T-helper 17 cell (primary cell): ENCODE results near the gene AKR7A3. TPM values are rescaled to one million over a fixed set of nuclear protein-coding genes. Genes with fewer than 3 reads are reported as not detected.
A peak's percentile ranks its signal among the peaks of the same experiment; 100 is the strongest.

Source experiments
- ATAC-seq: fragments of 150-1000 bp; cut with Tn5 transposase; 2 replicates; pipeline ENCODE4 v1.10.0; 2021; ENCODE audit warnings: mild to moderate bottlenecking, moderate library complexity
- DNase-seq, 3 donors: peaks; one replicate each; pipeline versions ENCODE4 v3.0.0 to v3.0.0-alpha.2; 2020 to 2021
- H3K9me3 ChIP-seq: one replicate; pipeline ENCODE4 v1.7.0; 2013; ENCODE audit warnings: low read length, mild to moderate bottlenecking; ENCODE audit not compliant: control insufficient read depth, poor library complexity, severe bottlenecking
- H3K27ac Mint-ChIP-seq: one replicate; pipeline ENCODE4 v1.8.0; 2022; ENCODE audit warnings: mild to moderate bottlenecking, moderate library complexity, mixed read lengths
- H3K27me3 Mint-ChIP-seq: one replicate; pipeline ENCODE4 v1.8.0; 2022; ENCODE audit warnings: mixed read lengths
- H3K36me3 Mint-ChIP-seq: one replicate; pipeline ENCODE4 v1.8.0; 2022; ENCODE audit warnings: low read depth, mixed read lengths
- H3K4me1 Mint-ChIP-seq: one replicate; pipeline ENCODE4 v1.8.0; 2022; ENCODE audit warnings: mild to moderate bottlenecking, mixed read lengths
- H3K4me3 Mint-ChIP-seq: one replicate; pipeline ENCODE4 v1.8.0; 2022; ENCODE audit warnings: mild to moderate bottlenecking, moderate library complexity, mixed read lengths
- total RNA-seq, 4 donors: library from RNA in 2 of 4; stranded (reverse) in 2 of 4; gene quantifications; one replicate each; pipeline ENCODE4 v1.2.3 and lab custom pipeline; 2022 to 2026

Gene AKR7A3
- total RNA-seq, 2 donors from 2014 or later, result 1.1 to 1.4 TPM

DNA sequence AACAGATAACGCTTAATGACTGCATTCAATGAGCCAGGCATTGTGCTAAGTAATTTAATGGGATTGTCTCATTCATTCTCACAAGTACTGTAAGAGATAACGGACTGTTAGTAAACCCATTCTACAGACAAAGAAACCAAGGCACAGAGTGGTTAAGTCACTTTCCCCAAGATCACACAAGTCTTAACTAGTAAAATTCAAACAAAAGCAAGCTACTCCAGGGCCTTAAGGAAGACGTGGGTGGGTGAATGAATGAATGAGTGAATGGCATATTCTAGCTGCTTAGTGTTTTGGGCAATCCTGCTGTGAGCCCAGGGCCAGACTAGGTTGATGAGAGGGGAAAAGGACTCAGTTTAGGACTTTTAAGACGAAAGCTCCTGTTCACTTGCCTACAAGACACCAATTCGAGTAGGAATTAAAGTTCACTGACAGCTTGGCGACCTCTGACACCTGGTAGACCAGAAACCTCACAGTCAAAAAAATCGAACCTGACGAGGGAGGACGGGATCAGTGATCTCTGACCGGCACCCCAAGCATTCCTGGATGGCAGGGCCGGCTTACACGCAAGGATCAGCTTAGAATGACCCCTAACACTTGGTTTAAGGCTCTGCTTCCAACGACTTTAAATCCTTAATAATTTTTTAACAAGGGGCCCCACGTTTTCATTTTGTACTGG, 37.8 kb downstream of the AKR7A3 start:
- DNase-seq, result no peak
- H3K27ac Mint-ChIP-seq, result peak overlapping the region; percentile 94
- no peaks in the 10 kb centered on the region for H3K27me3 Mint-ChIP-seq
- H3K4me3 Mint-ChIP-seq, result peak overlapping the region; percentile 91
- H3K36me3 Mint-ChIP-seq, result no peaks in the 10 kb centered on the region
- no peak for ATAC-seq
- H3K4me1 Mint-ChIP-seq, result peaks cover 26% of the 10 kb centered on the region
- no peaks in the 10 kb centered on the region for H3K9me3 ChIP-seq

DNA sequence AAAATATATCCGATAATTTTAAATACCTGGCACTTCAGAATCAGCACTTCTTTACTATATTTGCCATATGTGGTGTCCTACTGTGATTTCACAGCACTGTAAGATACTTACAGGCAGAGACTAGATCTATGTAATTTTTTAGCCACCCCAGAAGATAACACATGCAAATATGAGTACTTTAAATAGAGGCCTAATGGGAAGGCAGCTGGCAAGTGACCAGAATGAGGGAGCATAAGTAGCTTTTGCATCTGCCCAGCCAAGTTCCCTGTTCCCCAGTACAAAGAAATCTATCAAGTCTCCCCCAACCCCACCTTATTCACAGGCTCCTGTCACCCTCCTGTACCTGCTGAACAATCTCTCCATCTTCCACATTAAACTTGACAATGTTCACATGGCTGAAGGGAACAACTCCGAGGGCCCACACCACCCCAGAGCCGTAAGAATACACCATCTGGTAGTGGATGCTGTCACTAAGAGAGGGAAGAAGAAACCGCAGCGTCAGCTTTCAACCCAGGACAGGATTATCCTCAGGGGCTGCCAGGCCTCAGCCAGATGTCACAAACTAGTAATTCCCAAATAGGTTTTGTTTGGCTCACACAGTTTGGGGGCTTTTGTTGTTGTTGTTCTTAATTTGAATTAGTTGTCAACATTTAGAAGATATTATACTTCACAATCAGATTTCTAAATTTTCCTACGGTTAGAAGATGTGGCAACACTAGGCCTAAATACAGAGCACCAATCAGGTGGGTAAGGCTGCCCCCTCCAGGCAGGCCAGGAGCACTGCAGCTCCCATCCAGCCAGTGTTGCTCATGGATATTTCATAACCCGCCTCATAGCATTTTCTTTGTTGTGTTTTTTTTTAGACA, 47.7 kb downstream of the AKR7A3 start:
- no peak overlapping the region for H3K4me3 Mint-ChIP-seq
- ATAC-seq (peak; percentile 98), DNase-seq (peak; percentile 49 to 71 (median 50))
- peak overlapping the region; percentile 76 for H3K27ac Mint-ChIP-seq
- H3K4me1 Mint-ChIP-seq, result peaks cover 3% of the 10 kb centered on the region
- H3K27me3 Mint-ChIP-seq, result no peaks in the 10 kb centered on the region
- peaks cover 6% of the 10 kb centered on the region for H3K36me3 Mint-ChIP-seq
- no peaks in the 10 kb centered on the region for H3K9me3 ChIP-seq

DNA sequence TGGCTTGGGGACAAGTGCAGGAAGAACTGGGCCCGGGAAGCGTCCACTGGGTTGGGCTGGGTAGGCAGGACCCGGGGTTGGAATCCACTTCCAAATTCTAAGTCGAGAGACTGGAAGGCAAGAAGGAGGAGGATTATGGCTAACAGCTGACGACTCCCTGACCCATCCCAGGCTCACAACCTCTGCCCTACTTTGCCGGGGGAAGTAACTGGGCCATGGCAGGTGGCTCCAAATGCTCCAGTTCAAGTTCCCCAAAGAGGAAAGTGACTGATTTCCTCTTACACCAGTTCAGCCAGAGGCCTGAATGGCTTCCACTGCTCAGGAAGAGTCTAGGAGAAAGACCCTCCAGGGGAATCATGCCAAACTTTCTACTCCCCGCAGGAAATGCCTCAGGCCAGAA, 48.7 kb downstream of the AKR7A3 start:
- peaks cover 3% of the 10 kb centered on the region for H3K4me1 Mint-ChIP-seq
- ATAC-seq (no peak), DNase-seq (no peak)
- no peak overlapping the region for H3K4me3 Mint-ChIP-seq
- peaks cover 6% of the 10 kb centered on the region for H3K36me3 Mint-ChIP-seq
- H3K27me3 Mint-ChIP-seq, result no peaks in the 10 kb centered on the region
- no peak overlapping the region for H3K27ac Mint-ChIP-seq
- H3K9me3 ChIP-seq, result no peaks in the 10 kb centered on the region

DNA sequence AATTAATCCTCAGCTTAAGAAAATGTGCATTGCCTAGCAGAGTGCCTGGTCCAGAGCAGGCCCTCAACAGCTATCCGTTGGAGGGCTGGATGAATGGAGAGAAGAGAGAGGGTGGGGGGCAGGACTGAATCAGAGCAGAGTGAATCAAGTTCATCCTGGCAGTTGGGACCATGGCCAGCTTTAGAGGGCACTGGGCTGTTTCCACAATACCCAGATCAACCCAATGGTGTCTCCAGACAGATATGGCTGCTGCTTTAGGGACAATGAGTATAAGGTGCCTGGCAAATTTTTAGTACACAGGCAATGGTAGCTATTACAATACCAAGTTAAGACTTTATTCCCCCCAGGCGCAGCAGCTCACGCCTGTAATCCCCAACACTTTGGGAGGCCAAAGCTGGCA, 54.3 kb downstream of the AKR7A3 start:
- Mint-ChIP-seq H3K36me3 (peaks cover 4% of the 10 kb centered on the region), H3K4me1 (no peaks in the 10 kb centered on the region), H3K4me3 (no peak overlapping the region), H3K27ac (no peak overlapping the region), H3K27me3 (no peaks in the 10 kb centered on the region)
- no peaks in the 10 kb centered on the region for H3K9me3 ChIP-seq
- DNase-seq (no peak), ATAC-seq (no peak)

Other genes with a start within 250 kb of the AKR7A3 start
- 100 to 1,000 TPM; 140 to 158 TPM for gene UBR4, start 78.5 kb downstream of the AKR7A3 start, total RNA-seq
- 10 to 100 TPM; 24.2 to 32.0 TPM for gene EMC1, start 37.2 kb downstream of the AKR7A3 start, total RNA-seq
- 10 to 100 TPM; 17.0 to 19.8 TPM for gene MRTO4, start 37.0 kb downstream of the AKR7A3 start, total RNA-seq
- 10 to 100 TPM; 17.3 to 21.9 TPM for gene AKR7A2, start 23.4 kb upstream of the AKR7A3 start, total RNA-seq
- 1 to 10 TPM; 3.3 to 3.9 TPM for gene SLC66A1, start 23.6 kb upstream of the AKR7A3 start, total RNA-seq
- gene CAPZB, start 196.8 kb upstream of the AKR7A3 start, total RNA-seq, result 100 to 1,000 TPM; 320 to 330 TPM